ENCODE results near the gene FTO.

Gene FTO

DNA sequence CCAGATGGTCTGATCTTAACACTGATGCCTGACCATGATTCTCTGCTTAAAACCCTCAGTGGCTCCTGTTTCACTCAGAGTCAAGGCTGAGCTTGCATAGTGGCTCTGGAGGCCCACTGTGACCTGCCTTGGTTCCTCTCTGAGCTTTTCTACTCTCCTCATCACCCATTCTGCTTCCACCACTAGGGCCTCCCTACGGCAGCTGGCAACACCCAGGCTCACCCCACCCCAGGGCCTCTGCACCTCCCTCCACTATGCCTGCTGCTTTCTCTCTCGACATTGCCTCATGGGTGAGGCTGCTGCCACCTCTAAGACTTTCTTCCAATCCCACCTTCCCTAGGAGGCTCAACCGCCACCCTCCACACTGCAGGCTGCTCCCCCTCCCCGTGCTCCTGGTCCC is 455.0 kb downstream of the FTO start:
- TF ChIP-seq, protein P1, sequence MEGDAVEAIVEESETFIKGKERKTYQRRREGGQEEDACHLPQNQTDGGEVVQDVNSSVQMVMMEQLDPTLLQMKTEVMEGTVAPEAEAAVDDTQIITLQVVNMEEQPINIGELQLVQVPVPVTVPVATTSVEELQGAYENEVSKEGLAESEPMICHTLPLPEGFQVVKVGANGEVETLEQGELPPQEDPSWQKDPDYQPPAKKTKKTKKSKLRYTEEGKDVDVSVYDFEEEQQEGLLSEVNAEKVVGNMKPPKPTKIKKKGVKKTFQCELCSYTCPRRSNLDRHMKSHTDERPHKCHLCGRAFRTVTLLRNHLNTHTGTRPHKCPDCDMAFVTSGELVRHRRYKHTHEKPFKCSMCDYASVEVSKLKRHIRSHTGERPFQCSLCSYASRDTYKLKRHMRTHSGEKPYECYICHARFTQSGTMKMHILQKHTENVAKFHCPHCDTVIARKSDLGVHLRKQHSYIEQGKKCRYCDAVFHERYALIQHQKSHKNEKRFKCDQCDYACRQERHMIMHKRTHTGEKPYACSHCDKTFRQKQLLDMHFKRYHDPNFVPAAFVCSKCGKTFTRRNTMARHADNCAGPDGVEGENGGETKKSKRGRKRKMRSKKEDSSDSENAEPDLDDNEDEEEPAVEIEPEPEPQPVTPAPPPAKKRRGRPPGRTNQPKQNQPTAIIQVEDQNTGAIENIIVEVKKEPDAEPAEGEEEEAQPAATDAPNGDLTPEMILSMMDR (IDR thresholded peaks at IDR 0.05) = no peak

GRCh38 chr16:54159490-54160080 is 455.6 kb downstream of the FTO start:
- TF ChIP-seq, protein P1 (IDR thresholded peaks at IDR 0.05) = no peak
- no peak overlapping the region for H3K27ac ChIP-seq
- H3K9me3 ChIP-seq = no peaks in the 10 kb centered on the region
- no peaks in the 10 kb centered on the region for H3K27me3 ChIP-seq
- H3K4me1 ChIP-seq (ENCODE audit: control insufficient read depth in 1 of 2, insufficient read depth in 1 of 2, low read depth in 1 of 2, low read length in 1 of 2) = no peaks in the 10 kb centered on the region
- no peak overlapping the region for H3K4me3 ChIP-seq (ENCODE audit: low read depth in 1 of 2, low read length in 1 of 2)
- H3K36me3 ChIP-seq = no peaks in the 10 kb centered on the region

More for the DNA sequence above, 455.0 kb downstream of the FTO start:
- Histone ChIP-seq H3K4me3 (ENCODE audit: low read depth in 1 of 2, low read length in 1 of 2) (no peak overlapping the region), H3K36me3 (no peaks in the 10 kb centered on the region), H3K27ac (no peak overlapping the region), H3K4me1 (ENCODE audit: control insufficient read depth in 1 of 2, insufficient read depth in 1 of 2, low read depth in 1 of 2, low read length in 1 of 2) (no peaks in the 10 kb centered on the region), H3K27me3 (no peaks in the 10 kb centered on the region), H3K9me3 (no peaks in the 10 kb centered on the region)

DNA sequence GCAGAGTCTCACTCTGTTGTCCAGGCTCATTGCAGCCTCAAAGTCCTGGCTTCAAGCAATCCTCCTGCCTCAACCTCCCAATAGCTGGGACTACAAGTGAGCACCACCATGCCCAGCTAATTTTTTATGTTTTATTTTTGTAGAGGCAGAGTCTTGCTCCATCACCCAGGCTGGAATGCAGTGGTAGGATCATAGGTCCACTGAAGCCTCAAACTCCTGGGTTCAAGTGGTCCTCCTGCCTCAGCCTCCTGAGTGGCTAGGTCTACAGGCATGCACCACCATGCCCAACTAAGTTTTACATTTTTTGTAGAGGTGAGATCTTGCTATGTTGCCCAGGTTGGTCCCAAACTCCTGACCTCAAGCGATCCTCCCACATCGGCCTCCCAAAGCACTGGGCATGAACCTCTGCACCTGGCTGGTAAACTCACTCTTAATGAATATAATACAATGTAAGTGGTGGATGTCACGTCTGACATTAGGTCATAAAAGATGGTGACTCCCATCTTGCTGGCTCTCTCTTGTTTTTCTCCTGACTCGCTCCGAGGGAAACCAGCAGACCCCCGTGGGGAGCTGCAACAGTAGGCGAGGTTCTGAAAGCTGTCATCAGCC is 456.4 kb downstream of the FTO start:
- H3K27ac ChIP-seq = no peak overlapping the region
- H3K27me3 ChIP-seq = no peaks in the 10 kb centered on the region
- H3K4me1 ChIP-seq (ENCODE audit: control insufficient read depth in 1 of 2, insufficient read depth in 1 of 2, low read depth in 1 of 2, low read length in 1 of 2) = no peaks in the 10 kb centered on the region
- H3K4me3 ChIP-seq (ENCODE audit: low read depth in 1 of 2, low read length in 1 of 2) = no peak overlapping the region
- H3K9me3 ChIP-seq = no peaks in the 10 kb centered on the region
- TF ChIP-seq, protein P1 (IDR thresholded peaks at IDR 0.05) = no peak
- no peaks in the 10 kb centered on the region for H3K36me3 ChIP-seq

GRCh38 chr16:54160939-54161897 is 457.3 kb downstream of the FTO start:
- Histone ChIP-seq H3K27me3 (no peaks in the 10 kb centered on the region), H3K27ac (no peak overlapping the region), H3K36me3 (no peaks in the 10 kb centered on the region), H3K4me1 (ENCODE audit: control insufficient read depth in 1 of 2, insufficient read depth in 1 of 2, low read depth in 1 of 2, low read length in 1 of 2) (no peaks in the 10 kb centered on the region), H3K4me3 (ENCODE audit: low read depth in 1 of 2, low read length in 1 of 2) (no peak overlapping the region), H3K9me3 (no peaks in the 10 kb centered on the region)
- TF ChIP-seq, protein P1 (IDR thresholded peaks at IDR 0.05) = no peak

DNA sequence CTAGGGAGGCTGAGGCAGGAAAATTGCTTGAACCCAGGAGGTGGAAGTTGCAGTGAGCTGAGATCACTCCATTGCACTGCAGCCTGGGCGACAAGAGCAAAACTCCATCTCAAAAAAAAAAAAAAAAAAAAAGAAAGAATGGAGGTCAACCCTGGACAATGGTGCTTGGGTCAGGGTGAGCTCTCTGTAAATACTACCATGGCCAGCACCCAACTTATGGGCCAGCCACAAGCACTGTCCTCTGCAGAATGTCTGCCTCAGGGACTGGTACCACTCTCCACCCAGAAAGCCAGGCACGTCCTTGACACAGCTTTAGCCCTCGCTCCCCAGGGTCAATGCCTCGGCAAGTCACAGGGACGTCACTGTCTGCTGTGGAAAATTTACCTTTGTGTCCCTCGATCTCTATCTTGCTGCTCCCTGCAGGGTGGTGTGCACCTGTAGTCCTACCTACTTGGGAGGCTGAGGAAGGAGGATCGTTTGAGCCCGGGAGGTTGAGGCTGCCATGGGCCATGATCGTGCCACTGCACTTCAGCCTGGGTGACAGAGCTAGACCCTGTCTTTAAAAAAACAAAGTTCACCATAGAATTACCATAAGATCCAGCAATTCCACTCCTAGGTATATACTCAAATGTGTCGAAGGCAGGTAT is 459.4 kb downstream of the FTO start:
- Histone ChIP-seq H3K27me3 (no peaks in the 10 kb centered on the region), H3K9me3 (no peaks in the 10 kb centered on the region), H3K27ac (no peak overlapping the region), H3K4me1 (ENCODE audit: control insufficient read depth in 1 of 2, insufficient read depth in 1 of 2, low read depth in 1 of 2, low read length in 1 of 2) (no peaks in the 10 kb centered on the region), H3K36me3 (no peaks in the 10 kb centered on the region), H3K4me3 (ENCODE audit: low read depth in 1 of 2, low read length in 1 of 2) (no peak overlapping the region)
- TF ChIP-seq, protein P1 (IDR thresholded peaks at IDR 0.05) = no peak

All from neutrophil (primary cell).